Retinal pigment epithelial cell (primary cell): Measurements from ENCODE around the gene PRPF6.

ENCODE experiments used
- DNase-seq: peaks from one replicate; pipeline ENCODE4 v3.0.0-alpha.2; 2010; ENCODE audit warnings: low read depth
- H3K4me3 ChIP-seq: 2 replicates; pipeline ENCODE4 v1.5.1; 2011; ENCODE audit warnings: mild to moderate bottlenecking, low read length, control low read depth, moderate library complexity
- CTCF ChIP-seq: conservative IDR thresholded peaks from 2 replicates; pipeline ENCODE4 v1.5.1; 2011; ENCODE audit warnings: low read depth, low read length, control low read depth, inconsistent platforms

PRPF6 gene

GRCh38 chr20:63937596-63937995, 43.3 kb upstream of the PRPF6 start:
- TF ChIP-seq CTCF: no peak
- no peak overlapping the region for H3K4me3 ChIP-seq

GRCh38 chr20:63939061-63939935, 41.6 kb upstream of the PRPF6 start:
- TF ChIP-seq CTCF: no peak
- H3K4me3 ChIP-seq: no peak overlapping the region
- no peak for DNase-seq

More at GRCh38 chr20:63937596-63937995, 43.3 kb upstream of the PRPF6 start:
- DNase-seq: no peak

GRCh38 chr20:63940071-63940471, 40.9 kb upstream of the PRPF6 start:
- TF ChIP-seq CTCF: no peak
- no peak overlapping the region for H3K4me3 ChIP-seq
- DNase-seq: no peak

GRCh38 chr20:63940472-63941266, 40.3 kb upstream of the PRPF6 start:
- no peak for TF ChIP-seq CTCF
- H3K4me3 ChIP-seq: no peak overlapping the region
- no peak for DNase-seq

- H3K4me3 ChIP-seq: no peak overlapping the region
- TF ChIP-seq CTCF: no peak
- no peak for DNase-seq
Measured at GRCh38 chr20:63941282-63942081, 39.5 kb upstream of the PRPF6 start.

- no peak overlapping the region for H3K4me3 ChIP-seq
- no peak for DNase-seq
- no peak for TF ChIP-seq CTCF
Measured at GRCh38 chr20:63942250-63942951, 38.5 kb upstream of the PRPF6 start.
